ENCODE data around the gene CTSF.

DNA sequence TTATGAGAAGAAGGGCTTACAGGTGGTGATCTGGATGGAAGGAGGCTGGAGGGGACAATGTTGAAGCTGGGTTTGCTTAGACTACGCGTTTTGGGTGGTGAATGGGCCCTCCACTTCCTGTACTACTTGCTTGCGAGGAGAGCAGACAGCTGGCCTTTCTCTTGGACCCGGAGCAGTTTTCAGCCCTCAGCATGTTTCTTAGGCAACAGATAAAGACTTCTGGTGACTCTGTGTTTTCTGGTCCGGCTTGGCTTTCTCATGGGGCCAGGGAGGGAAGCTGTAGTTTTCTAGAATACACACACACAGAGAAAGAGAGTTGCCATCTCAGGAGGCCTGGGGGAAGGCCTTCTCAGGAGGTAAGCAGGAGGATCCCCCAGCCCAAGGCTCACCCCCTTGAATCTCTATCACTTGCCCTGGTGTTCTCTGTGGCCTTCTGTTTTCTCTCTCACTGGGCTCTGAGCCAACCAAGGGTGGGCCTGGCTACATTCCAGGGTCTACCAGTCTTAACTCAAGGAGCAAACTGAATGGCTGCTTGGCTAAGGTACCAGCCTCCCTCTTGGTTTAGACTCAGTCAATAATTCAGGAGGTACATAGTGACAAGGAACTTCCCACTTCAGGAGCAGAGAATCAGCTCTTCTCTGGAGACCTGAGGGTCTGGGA, 27.0 kb upstream of the CTSF start:
- TF ChIP-seq, protein P1, sequence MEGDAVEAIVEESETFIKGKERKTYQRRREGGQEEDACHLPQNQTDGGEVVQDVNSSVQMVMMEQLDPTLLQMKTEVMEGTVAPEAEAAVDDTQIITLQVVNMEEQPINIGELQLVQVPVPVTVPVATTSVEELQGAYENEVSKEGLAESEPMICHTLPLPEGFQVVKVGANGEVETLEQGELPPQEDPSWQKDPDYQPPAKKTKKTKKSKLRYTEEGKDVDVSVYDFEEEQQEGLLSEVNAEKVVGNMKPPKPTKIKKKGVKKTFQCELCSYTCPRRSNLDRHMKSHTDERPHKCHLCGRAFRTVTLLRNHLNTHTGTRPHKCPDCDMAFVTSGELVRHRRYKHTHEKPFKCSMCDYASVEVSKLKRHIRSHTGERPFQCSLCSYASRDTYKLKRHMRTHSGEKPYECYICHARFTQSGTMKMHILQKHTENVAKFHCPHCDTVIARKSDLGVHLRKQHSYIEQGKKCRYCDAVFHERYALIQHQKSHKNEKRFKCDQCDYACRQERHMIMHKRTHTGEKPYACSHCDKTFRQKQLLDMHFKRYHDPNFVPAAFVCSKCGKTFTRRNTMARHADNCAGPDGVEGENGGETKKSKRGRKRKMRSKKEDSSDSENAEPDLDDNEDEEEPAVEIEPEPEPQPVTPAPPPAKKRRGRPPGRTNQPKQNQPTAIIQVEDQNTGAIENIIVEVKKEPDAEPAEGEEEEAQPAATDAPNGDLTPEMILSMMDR (IDR thresholded peaks at IDR 0.05; ENCODE audit: poor library complexity) = no peak
- TF ChIP-seq EZH2 (IDR thresholded peaks at IDR 0.05; ENCODE audit: borderline replicate concordance) (no peak), EZH2phosphoT487 (IDR thresholded peaks at IDR 0.05; ENCODE audit: low read depth, severe bottlenecking, unreplicated experiment) (no peak)
